ENCODE measurements around the gene PTPRT. TPM values are rescaled to one million over a fixed set of nuclear protein-coding genes. Genes with fewer than 3 reads are reported as not detected.

The PTPRT gene
- total and polyA plus RNA-seq, 2 of the 4 experiments (the other 2 are of a cell fraction): not detected

GRCh38 chr20:42134265-42135098 lies 1055.2 kb downstream of the PTPRT start:
- Histone ChIP-seq H2BK20ac (ENCODE audit: low read depth, low read length) (no peak overlapping the region), H3K14ac (replicated peaks; ENCODE audit: low read depth, low read length) (no peak overlapping the region), H2AK9ac (replicated peaks; ENCODE audit: low read depth, low read length, poor library complexity) (no peak overlapping the region), H2BK15ac (ENCODE audit: low read depth, low read length) (no peak overlapping the region), H2BK5ac (ENCODE audit: low read depth, low read length, poor library complexity, severe bottlenecking) (no peak overlapping the region), H2AFZ (replicated peaks; ENCODE audit: low read length, poor library complexity) (no peak overlapping the region), H3K79me1 (ENCODE audit: low read depth in 1 of 2, low read length in 2 of 2) (no peaks in the 10 kb centered on the region), H3K36me3 (ENCODE audit: control insufficient read depth, insufficient read depth, low read length) (no peaks in the 10 kb centered on the region), H3K4ac (ENCODE audit: low read depth, low read length) (no peak overlapping the region), H3K4me3 (ENCODE audit: insufficient read depth, low read depth, low read length) (no peak overlapping the region), H4K5ac (ENCODE audit: low read depth, low read length) (no peak overlapping the region), H4K20me1 (ENCODE audit: insufficient read depth, low read length) (no peaks in the 10 kb centered on the region), H3K9ac (ENCODE audit: low read depth, low read length) (no peak overlapping the region), H3K27me3 (ENCODE audit: control insufficient read depth, insufficient read depth, low read length) (no peaks in the 10 kb centered on the region), H4K91ac (ENCODE audit: insufficient read depth, low read depth, low read length) (no peak overlapping the region), H4K8ac (ENCODE audit: low read depth in 2 of 2, low read length in 2 of 2) (no peak overlapping the region), H3K9me3 (ENCODE audit: control insufficient read depth, insufficient read depth, low read length) (peaks cover 9% of the 10 kb centered on the region), H3K56ac (ENCODE audit: extremely low read depth, insufficient read depth, low read length) (no peak overlapping the region), H3K23ac (ENCODE audit: low read depth, low read length) (no peak overlapping the region), H3K18ac (ENCODE audit: low read depth, low read length) (no peak overlapping the region), H2BK120ac (ENCODE audit: low read depth, low read length) (no peak overlapping the region), H3K9me1 (ENCODE audit: insufficient read depth, low read length) (no peaks in the 10 kb centered on the region), H3K27ac (ENCODE audit: insufficient read depth, low read length) (no peak overlapping the region), H2AK5ac (ENCODE audit: low read depth, low read length) (no peak overlapping the region), H3K4me2 (ENCODE audit: low read depth, low read length) (no peak overlapping the region), H3K4me1 (ENCODE audit: control insufficient read depth, insufficient read depth, low read length) (no peaks in the 10 kb centered on the region)
- in situ Hi-C loops (cut with MboI; ENCODE audit: low sequenced_read_pairs) (no loop called here), dilution Hi-C loops (cut with HindIII; ENCODE audit: low sequenced_read_pairs, unreplicated experiment) (no loop called here), intact Hi-C loops (cut with micrococcal nuclease) (no loop called here)
- ChIA-PET CTCF (no interaction called here), POLR2A (ENCODE audit: unreplicated experiment) (no interaction called here)
- WGBS, 2 experiments (ENCODE audit: extremely low coverage in 2 of 2, insufficient read length in 1 of 2): 20% methylated on average over 1 of the region's 5 CpGs; no CpG with 5 or more reads in 1 of the 2 experiments
- no TSS peak for BruUV-seq (replicated peaks)
- no peak for TF ChIP-seq RFX5 (IDR thresholded peaks at IDR 0.05; ENCODE audit: low read depth, low read length)
- TF ChIP-seq RAD21 (IDR thresholded peaks at IDR 0.05; ENCODE audit: low read length): no peak
- TF ChIP-seq RCOR1 (IDR thresholded peaks at IDR 0.05; ENCODE audit: insufficient replicate concordance, low read length): no peak
- TF ChIP-seq MAZ (IDR thresholded peaks at IDR 0.05; ENCODE audit: borderline replicate concordance, low read depth, low read length): no peak
- TF ChIP-seq BHLHE40 (IDR thresholded peaks at IDR 0.05; ENCODE audit: low read depth, low read length): no peak
- TF ChIP-seq CEBPB (IDR thresholded peaks at IDR 0.05; ENCODE audit: low read depth, low read length): no peak
- no peak for TF ChIP-seq MAFK (IDR thresholded peaks at IDR 0.05; ENCODE audit: low read depth, low read length)
- no peak for TF ChIP-seq ELK1 (IDR thresholded peaks at IDR 0.05; ENCODE audit: borderline replicate concordance, low read depth, low read length)
- TF ChIP-seq CHD1 (IDR thresholded peaks at IDR 0.05; ENCODE audit: low read depth, low read length): no peak
- no peak for TF ChIP-seq POLR2A (IDR thresholded peaks at IDR 0.05; ENCODE audit: low read depth, low read length)
- no peak for TF ChIP-seq FOS (IDR thresholded peaks at IDR 0.05; ENCODE audit: low read depth, low read length)
- TF ChIP-seq CTCF (conservative IDR thresholded peaks at IDR 0.05; ENCODE audit: low read depth, low read length): no peak
- TF ChIP-seq NFE2L2 (IDR thresholded peaks at IDR 0.05; ENCODE audit: low read depth, low read length): no peak
- TF ChIP-seq SMC3 (IDR thresholded peaks at IDR 0.05; ENCODE audit: low read depth, low read length): no peak
- TF ChIP-seq, protein P1, sequence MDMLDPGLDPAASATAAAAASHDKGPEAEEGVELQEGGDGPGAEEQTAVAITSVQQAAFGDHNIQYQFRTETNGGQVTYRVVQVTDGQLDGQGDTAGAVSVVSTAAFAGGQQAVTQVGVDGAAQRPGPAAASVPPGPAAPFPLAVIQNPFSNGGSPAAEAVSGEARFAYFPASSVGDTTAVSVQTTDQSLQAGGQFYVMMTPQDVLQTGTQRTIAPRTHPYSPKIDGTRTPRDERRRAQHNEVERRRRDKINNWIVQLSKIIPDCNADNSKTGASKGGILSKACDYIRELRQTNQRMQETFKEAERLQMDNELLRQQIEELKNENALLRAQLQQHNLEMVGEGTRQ (IDR thresholded peaks at IDR 0.05; ENCODE audit: low read depth, low read length): no peak
- no peak for TF ChIP-seq MXI1 (IDR thresholded peaks at IDR 0.05; ENCODE audit: borderline replicate concordance, low read depth, low read length)
- ATAC-seq (ENCODE audit: low read depth) (no peak), DNase-seq (no peak)

All from IMR-90 (cell line).